ENCODE data around the gene IQGAP3. TPM values are rescaled to one million over a fixed set of nuclear protein-coding genes. Genes with fewer than 3 reads are reported as not detected.

The IQGAP3 gene
- polyA plus RNA-seq, 1 donor from 2014 or later, result not detected

GRCh38 chr1:156492013-156492590 lies 80.3 kb downstream of the IQGAP3 start:
- H3K36me3 ChIP-seq (ENCODE audit: insufficient read depth, low read length), result no peaks in the 10 kb centered on the region
- no peak overlapping the region for H3K27ac ChIP-seq (ENCODE audit: low read length)
- H3K9me3 ChIP-seq (ENCODE audit: low read length), result no peaks in the 10 kb centered on the region
- no peaks in the 10 kb centered on the region for H3K27me3 ChIP-seq (ENCODE audit: insufficient read depth, low read depth, low read length)
- no peak overlapping the region for H3K4me3 ChIP-seq (ENCODE audit: low read length)
- H3K79me2 ChIP-seq (replicated peaks; ENCODE audit: insufficient read depth, low read length), result peaks cover 79% of the 10 kb centered on the region
- H3F3A ChIP-seq (ENCODE audit: insufficient read depth, low read length, poor library complexity, severe bottlenecking), result peaks cover 8% of the 10 kb centered on the region
- no peaks in the 10 kb centered on the region for H3K9me2 ChIP-seq (ENCODE audit: insufficient read depth, low read length)
- TF ChIP-seq RAD21 (conservative IDR thresholded peaks at IDR 0.05) (no peak), EZH2 (IDR thresholded peaks at IDR 0.05; ENCODE audit: borderline replicate concordance, insufficient read depth, low read length, poor library complexity, severe bottlenecking) (no peak), POLR2AphosphoS5 (IDR thresholded peaks at IDR 0.05) (no peak), CTCF (IDR thresholded peaks at IDR 0.05; ENCODE audit: poor library complexity, severe bottlenecking) (no peak), MXI1 (conservative IDR thresholded peaks at IDR 0.05; ENCODE audit: poor library complexity, severe bottlenecking) (no peak), EP300 (conservative IDR thresholded peaks at IDR 0.05; ENCODE audit: poor library complexity, severe bottlenecking) (no peak), TAF1 (IDR thresholded peaks at IDR 0.05; ENCODE audit: low read depth) (no peak), REST (IDR thresholded peaks at IDR 0.05; ENCODE audit: borderline replicate concordance) (no peak), SMC3 (conservative IDR thresholded peaks at IDR 0.05; ENCODE audit: poor library complexity) (no peak)
- no peak overlapping the region for H2AFZ ChIP-seq (ENCODE audit: low read depth, low read length)
- no peak overlapping the region for H3K9ac ChIP-seq (ENCODE audit: low read length)
- H4K20me1 ChIP-seq (ENCODE audit: insufficient read depth), result no peaks in the 10 kb centered on the region
- no peak overlapping the region for H3K4me2 ChIP-seq (ENCODE audit: low read length)

GRCh38 chr1:156491151-156491949 lies 81.0 kb downstream of the IQGAP3 start:
- no peak overlapping the region for H3K9ac ChIP-seq (ENCODE audit: low read length)
- no peaks in the 10 kb centered on the region for H4K20me1 ChIP-seq (ENCODE audit: insufficient read depth)
- no peaks in the 10 kb centered on the region for H3K9me3 ChIP-seq (ENCODE audit: low read length)
- TF ChIP-seq SMC3 (conservative IDR thresholded peaks at IDR 0.05; ENCODE audit: poor library complexity), result no peak
- TF ChIP-seq CTCF (IDR thresholded peaks at IDR 0.05; ENCODE audit: poor library complexity, severe bottlenecking), result no peak
- TF ChIP-seq EP300 (conservative IDR thresholded peaks at IDR 0.05; ENCODE audit: poor library complexity, severe bottlenecking), result no peak
- no peak for TF ChIP-seq REST (IDR thresholded peaks at IDR 0.05; ENCODE audit: borderline replicate concordance)
- no peak for TF ChIP-seq POLR2AphosphoS5 (IDR thresholded peaks at IDR 0.05)
- TF ChIP-seq EZH2 (IDR thresholded peaks at IDR 0.05; ENCODE audit: borderline replicate concordance, insufficient read depth, low read length, poor library complexity, severe bottlenecking), result no peak
- no peaks in the 10 kb centered on the region for H3K27me3 ChIP-seq (ENCODE audit: insufficient read depth, low read depth, low read length)
- H3K4me2 ChIP-seq (ENCODE audit: low read length), result no peak overlapping the region
- no peaks in the 10 kb centered on the region for H3K36me3 ChIP-seq (ENCODE audit: insufficient read depth, low read length)
- no peak overlapping the region for H2AFZ ChIP-seq (ENCODE audit: low read depth, low read length)
- no peak overlapping the region for H3K4me3 ChIP-seq (ENCODE audit: low read length)
- no peaks in the 10 kb centered on the region for H3K9me2 ChIP-seq (ENCODE audit: insufficient read depth, low read length)
- peaks cover 8% of the 10 kb centered on the region for H3F3A ChIP-seq (ENCODE audit: insufficient read depth, low read length, poor library complexity, severe bottlenecking)
- peak overlapping the region; percentile 94 for H3K27ac ChIP-seq (ENCODE audit: low read length)
- H3K79me2 ChIP-seq (replicated peaks; ENCODE audit: insufficient read depth, low read length), result peaks cover 79% of the 10 kb centered on the region
